ENCODE results near the gene EME2. TPM values are rescaled to one million over a fixed set of nuclear protein-coding genes. Genes with fewer than 3 reads are reported as not detected.

EME2 gene
- total and polyA plus RNA-seq, 2 donors (not counting 1 experiment from before 2014, with no cell fraction given): 2.2 to 8.3 TPM

GRCh38 chr16:1815461-1815860 is 42.9 kb downstream of the EME2 start:
- no peak overlapping the region for H3K27ac ChIP-seq (ENCODE audit: insufficient read depth, low read length)
- no peak overlapping the region for H2AFZ ChIP-seq (ENCODE audit: low read length)
- H3K36me3 ChIP-seq (ENCODE audit: control insufficient read depth, insufficient read depth, low read length): peaks cover 7% of the 10 kb centered on the region
- H3K4me2 ChIP-seq (ENCODE audit: extremely low read depth, insufficient read depth, low read length): no peak overlapping the region
- TF ChIP-seq EZH2 (IDR thresholded peaks at IDR 0.05; ENCODE audit: low read length, missing control alignments): no peak
- TF ChIP-seq, protein P1, sequence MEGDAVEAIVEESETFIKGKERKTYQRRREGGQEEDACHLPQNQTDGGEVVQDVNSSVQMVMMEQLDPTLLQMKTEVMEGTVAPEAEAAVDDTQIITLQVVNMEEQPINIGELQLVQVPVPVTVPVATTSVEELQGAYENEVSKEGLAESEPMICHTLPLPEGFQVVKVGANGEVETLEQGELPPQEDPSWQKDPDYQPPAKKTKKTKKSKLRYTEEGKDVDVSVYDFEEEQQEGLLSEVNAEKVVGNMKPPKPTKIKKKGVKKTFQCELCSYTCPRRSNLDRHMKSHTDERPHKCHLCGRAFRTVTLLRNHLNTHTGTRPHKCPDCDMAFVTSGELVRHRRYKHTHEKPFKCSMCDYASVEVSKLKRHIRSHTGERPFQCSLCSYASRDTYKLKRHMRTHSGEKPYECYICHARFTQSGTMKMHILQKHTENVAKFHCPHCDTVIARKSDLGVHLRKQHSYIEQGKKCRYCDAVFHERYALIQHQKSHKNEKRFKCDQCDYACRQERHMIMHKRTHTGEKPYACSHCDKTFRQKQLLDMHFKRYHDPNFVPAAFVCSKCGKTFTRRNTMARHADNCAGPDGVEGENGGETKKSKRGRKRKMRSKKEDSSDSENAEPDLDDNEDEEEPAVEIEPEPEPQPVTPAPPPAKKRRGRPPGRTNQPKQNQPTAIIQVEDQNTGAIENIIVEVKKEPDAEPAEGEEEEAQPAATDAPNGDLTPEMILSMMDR (conservative IDR thresholded peaks at IDR 0.05 in 1 of 2, IDR thresholded peaks at IDR 0.05 in 1 of 2; ENCODE audit: low read depth in 1 of 2, low read length in 2 of 2): no peak
- peaks cover 3% of the 10 kb centered on the region for H3K4me1 ChIP-seq (ENCODE audit: control insufficient read depth, extremely low read depth, insufficient read depth, low read length)
- no peaks in the 10 kb centered on the region for H4K20me1 ChIP-seq (ENCODE audit: control insufficient read depth, extremely low read depth, insufficient read depth, low read length)
- H3K4me3 ChIP-seq (replicated peaks in 1 of 4; ENCODE audit: control extremely low read depth in 1 of 4, insufficient read depth in 1 of 4, low read depth in 3 of 4, low read length in 4 of 4): no peak overlapping the region
- no peaks in the 10 kb centered on the region for H3K27me3 ChIP-seq (ENCODE audit: control insufficient read depth, insufficient read depth, low read length)
- DNase-seq (ENCODE audit: low read depth in 2 of 2): no peak
- H3K9ac ChIP-seq (ENCODE audit: insufficient read depth, low read length): no peak overlapping the region
- no peaks in the 10 kb centered on the region for H3K9me3 ChIP-seq (ENCODE audit: control insufficient read depth, insufficient read depth, low read depth, low read length)
- H3K79me2 ChIP-seq (ENCODE audit: control insufficient read depth, insufficient read depth, low read length): no peaks in the 10 kb centered on the region

DNA sequence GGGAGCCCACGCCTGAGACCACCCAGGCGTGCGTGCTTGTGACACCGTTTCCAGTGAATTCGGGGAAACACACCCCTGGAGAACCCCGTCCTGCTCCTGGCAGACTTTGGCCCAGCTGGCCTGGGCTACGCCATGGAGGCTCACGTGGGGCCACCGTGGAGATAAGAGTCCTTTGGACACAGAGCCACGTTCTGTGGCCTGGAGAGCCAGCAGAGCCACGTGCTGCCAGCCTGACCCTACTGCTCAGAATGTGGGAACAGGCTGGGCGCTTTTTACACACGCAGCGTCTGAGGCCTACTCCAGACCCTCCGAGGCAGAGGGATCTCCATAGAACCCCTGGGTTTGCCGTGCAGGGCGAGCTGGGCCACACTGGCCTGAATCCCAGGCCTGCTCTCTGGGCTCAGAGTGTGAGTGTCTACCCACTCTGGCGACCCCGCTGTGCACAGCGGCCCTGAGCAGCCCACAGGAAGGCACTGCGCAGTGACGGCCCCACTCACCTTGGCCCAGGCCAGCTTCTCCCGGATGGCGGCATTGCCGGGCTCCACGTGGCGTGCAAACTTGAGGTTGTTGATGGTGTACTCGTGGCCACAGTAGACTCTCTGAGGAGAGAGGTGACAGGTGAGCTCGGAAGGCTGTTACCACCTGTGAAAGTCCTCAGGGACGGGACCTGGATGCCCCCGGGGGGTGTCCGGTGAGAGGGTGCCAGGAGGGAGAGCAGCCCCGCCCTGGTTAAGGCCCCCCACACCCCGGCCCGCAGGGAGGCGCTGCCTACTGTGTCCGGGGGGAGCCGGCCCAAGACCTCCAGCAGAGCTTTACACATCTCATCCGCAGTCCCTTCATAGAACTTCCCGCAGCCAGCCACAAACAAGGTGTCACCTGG is 44.0 kb downstream of the EME2 start:
- Histone ChIP-seq H3K4me1 (ENCODE audit: control insufficient read depth, extremely low read depth, insufficient read depth, low read length) (peaks cover 3% of the 10 kb centered on the region), H3K27ac (ENCODE audit: insufficient read depth, low read length) (no peak overlapping the region), H3K79me2 (ENCODE audit: control insufficient read depth, insufficient read depth, low read length) (no peaks in the 10 kb centered on the region), H3K4me3 (replicated peaks in 1 of 4; ENCODE audit: control extremely low read depth in 1 of 4, insufficient read depth in 1 of 4, low read depth in 3 of 4, low read length in 4 of 4) (no peak overlapping the region), H2AFZ (ENCODE audit: low read length) (no peak overlapping the region), H4K20me1 (ENCODE audit: control insufficient read depth, extremely low read depth, insufficient read depth, low read length) (no peaks in the 10 kb centered on the region), H3K36me3 (ENCODE audit: control insufficient read depth, insufficient read depth, low read length) (peaks cover 10% of the 10 kb centered on the region), H3K9me3 (ENCODE audit: control insufficient read depth, insufficient read depth, low read depth, low read length) (no peaks in the 10 kb centered on the region), H3K9ac (ENCODE audit: insufficient read depth, low read length) (no peak overlapping the region), H3K27me3 (ENCODE audit: control insufficient read depth, insufficient read depth, low read length) (no peaks in the 10 kb centered on the region), H3K4me2 (ENCODE audit: extremely low read depth, insufficient read depth, low read length) (no peak overlapping the region)
- TF ChIP-seq, protein P1 (conservative IDR thresholded peaks at IDR 0.05 in 1 of 2, IDR thresholded peaks at IDR 0.05 in 1 of 2; ENCODE audit: low read depth in 1 of 2, low read length in 2 of 2): no peak
- TF ChIP-seq EZH2 (IDR thresholded peaks at IDR 0.05; ENCODE audit: low read length, missing control alignments): no peak
- DNase-seq (ENCODE audit: low read depth in 2 of 2): no peak

- TF ChIP-seq, protein P1 (conservative IDR thresholded peaks at IDR 0.05 in 1 of 2, IDR thresholded peaks at IDR 0.05 in 1 of 2; ENCODE audit: low read depth in 1 of 2, low read length in 2 of 2): no peak
- no peak for TF ChIP-seq EZH2 (IDR thresholded peaks at IDR 0.05; ENCODE audit: low read length, missing control alignments)
Observed at GRCh38 chr16:1817276-1817589, 44.6 kb downstream of the EME2 start.

More at GRCh38 chr16:1817276-1817589, 44.6 kb downstream of the EME2 start:
- H3K4me3 ChIP-seq (replicated peaks in 1 of 4; ENCODE audit: control extremely low read depth in 1 of 4, insufficient read depth in 1 of 4, low read depth in 3 of 4, low read length in 4 of 4): no peak overlapping the region
- H3K79me2 ChIP-seq (ENCODE audit: control insufficient read depth, insufficient read depth, low read length): no peaks in the 10 kb centered on the region
- H3K27me3 ChIP-seq (ENCODE audit: control insufficient read depth, insufficient read depth, low read length): no peaks in the 10 kb centered on the region
- H3K9ac ChIP-seq (ENCODE audit: insufficient read depth, low read length): no peak overlapping the region
- H3K4me2 ChIP-seq (ENCODE audit: extremely low read depth, insufficient read depth, low read length): no peak overlapping the region
- no peak overlapping the region for H2AFZ ChIP-seq (ENCODE audit: low read length)
- no peak for DNase-seq (ENCODE audit: low read depth in 2 of 2)
- H3K9me3 ChIP-seq (ENCODE audit: control insufficient read depth, insufficient read depth, low read depth, low read length): no peaks in the 10 kb centered on the region
- peaks cover 10% of the 10 kb centered on the region for H3K36me3 ChIP-seq (ENCODE audit: control insufficient read depth, insufficient read depth, low read length)
- peaks cover 3% of the 10 kb centered on the region for H3K4me1 ChIP-seq (ENCODE audit: control insufficient read depth, extremely low read depth, insufficient read depth, low read length)
- H3K27ac ChIP-seq (ENCODE audit: insufficient read depth, low read length): no peak overlapping the region
- H4K20me1 ChIP-seq (ENCODE audit: control insufficient read depth, extremely low read depth, insufficient read depth, low read length): no peaks in the 10 kb centered on the region
